ENCODE results near the gene SAMM50.
"Not testable (repeated sequence)": the region's sequence is repeated elsewhere in the genome, so short reads cannot be mapped to it uniquely, and the experiment has no call there.

The SAMM50 gene

GRCh38 chr22:44004104-44004460 is 48.8 kb downstream of the SAMM50 start:
- DNase-seq, result no peak

GRCh38 chr22:44005524-44005923 is 50.3 kb downstream of the SAMM50 start:
- DNase-seq, result peak; percentile 89 to 90

GRCh38 chr22:44012162-44012561 is 56.9 kb downstream of the SAMM50 start:
- no peak for DNase-seq

- no peak for DNase-seq
Measured at GRCh38 chr22:44012591-44012990, 57.3 kb downstream of the SAMM50 start.

GRCh38 chr22:44014241-44014640 is 59.0 kb downstream of the SAMM50 start:
- no peak for DNase-seq

- not testable (repeated sequence) for DNase-seq
Measured at GRCh38 chr22:44016586-44016985, 61.3 kb downstream of the SAMM50 start.

GRCh38 chr22:44018594-44018993 is 63.4 kb downstream of the SAMM50 start:
- DNase-seq, result no peak

GRCh38 chr22:44019416-44019815 is 64.2 kb downstream of the SAMM50 start:
- no peak for DNase-seq

GRCh38 chr22:44019846-44020245 is 64.6 kb downstream of the SAMM50 start:
- no peak for DNase-seq

GRCh38 chr22:44020981-44021380 is 65.7 kb downstream of the SAMM50 start:
- DNase-seq, result no peak

- peak; percentile 24 to 35 for DNase-seq
Measured at GRCh38 chr22:44023404-44024287, 68.4 kb downstream of the SAMM50 start.

- DNase-seq, result peak; percentile 5 to 15
Measured at GRCh38 chr22:44024288-44024921, 69.2 kb downstream of the SAMM50 start, which contains the start of gene PARVB. Gene PARVB (plus strand): TSS chr22:44024302. CDS start chr22:44024340, 38 bp downstream.

- DNase-seq, result peak; percentile 56 to 67
Measured at GRCh38 chr22:44025171-44026065, 70.2 kb downstream of the SAMM50 start.

GRCh38 chr22:44026066-44026629 is 70.9 kb downstream of the SAMM50 start:
- no peak for DNase-seq

- DNase-seq, result peak; percentile 94 to 97
Measured at GRCh38 chr22:44026630-44027511, 71.6 kb downstream of the SAMM50 start.

GRCh38 chr22:44028091-44028490 is 72.8 kb downstream of the SAMM50 start:
- no peak for DNase-seq

- DNase-seq, result no peak
Measured at GRCh38 chr22:44029069-44029468, 73.8 kb downstream of the SAMM50 start.

- no peak for DNase-seq
Measured at GRCh38 chr22:44030051-44030701, 74.9 kb downstream of the SAMM50 start.

GRCh38 chr22:44030702-44031082 is 75.5 kb downstream of the SAMM50 start:
- DNase-seq, result no peak

GRCh38 chr22:44031158-44031952 is 76.1 kb downstream of the SAMM50 start:
- no peak for DNase-seq

Measured in Kasumi-1 (cell line).